Prostate gland (tissue), 2 donors: ENCODE data around the gene ZDHHC20.

Source experiments
- CTCF ChIP-seq, 4 experiments: fragments of 200-600 bp in 2 of 4; fragments of 450-650 bp in 2 of 4; sonication (generic) in 2 of 4; IDR thresholded peaks; 1 replicate in 3 of 4; 2 replicates in 1 of 4; pipeline ENCODE4 v1.5.1; 2016 to 2019; ENCODE audit warnings: antibody characterized with exemption in 4 of 4, mild to moderate bottlenecking in 2 of 4, moderate library complexity in 2 of 4
- POLR2AphosphoS5 ChIP-seq: sonication (generic); formaldehyde crosslinking; IDR thresholded peaks from one replicate; pipeline ENCODE4 v1.6.1; 2017; ENCODE audit warnings: antibody characterized with exemption

GRCh38 chr13:21470785-21471184 lies 11.7 kb upstream of the ZDHHC20 start:
- no peak for TF ChIP-seq CTCF (IDR thresholded peaks at IDR 0.05)
- TF ChIP-seq POLR2AphosphoS5, result no peak
